Dedifferentiated amniotic fluid mesenchymal stem cell (primary cell): ENCODE data around the gene RAPGEF3.

Source experiments
- DNase-seq: peaks from one replicate; pipeline ENCODE4 v3.0.0-alpha.2; 2016; ENCODE audit errors: extremely low spot score

RAPGEF3 gene

GRCh38 chr12:47742253-47742825, 16.3 kb downstream of the RAPGEF3 start:
- DNase-seq, result no peak

- DNase-seq, result no peak
Measured at GRCh38 chr12:47741340-47741703, 17.4 kb downstream of the RAPGEF3 start.

GRCh38 chr12:47740606-47741339, 17.9 kb downstream of the RAPGEF3 start:
- no peak for DNase-seq

GRCh38 chr12:47739979-47740378, 18.7 kb downstream of the RAPGEF3 start:
- no peak for DNase-seq

GRCh38 chr12:47739297-47739696, 19.4 kb downstream of the RAPGEF3 start:
- DNase-seq, result no peak

- DNase-seq, result no peak
Measured at GRCh38 chr12:47737936-47738594, 20.6 kb downstream of the RAPGEF3 start.

- DNase-seq, result peak; percentile 51
Measured at GRCh38 chr12:47736877-47737676, 21.6 kb downstream of the RAPGEF3 start.

- no peak for DNase-seq
Measured at GRCh38 chr12:47736216-47736615, 22.5 kb downstream of the RAPGEF3 start.

GRCh38 chr12:47735649-47736048, 23.0 kb downstream of the RAPGEF3 start:
- no peak for DNase-seq

- no peak for DNase-seq
Measured at GRCh38 chr12:47734725-47735480, 23.8 kb downstream of the RAPGEF3 start.

- DNase-seq, result no peak
Measured at GRCh38 chr12:47733142-47733541, 25.5 kb downstream of the RAPGEF3 start.

GRCh38 chr12:47732504-47732903, 26.2 kb downstream of the RAPGEF3 start:
- no peak for DNase-seq

- no peak for DNase-seq
Measured at GRCh38 chr12:47731723-47732122, 27.0 kb downstream of the RAPGEF3 start.

GRCh38 chr12:47730341-47730744, 28.3 kb downstream of the RAPGEF3 start:
- no peak for DNase-seq

GRCh38 chr12:47729233-47729632, 29.4 kb downstream of the RAPGEF3 start:
- no peak for DNase-seq

- peak; percentile 78 for DNase-seq
Measured at GRCh38 chr12:47725893-47726292, 32.8 kb downstream of the RAPGEF3 start.

- no peak for DNase-seq
Measured at GRCh38 chr12:47725091-47725772, 33.4 kb downstream of the RAPGEF3 start, which contains the start of gene ENDOU. TSS of gene ENDOU (minus strand) at chr12:47725490. CDS start at chr12:47725413, 77 bp downstream.

GRCh38 chr12:47722941-47723631, 35.6 kb downstream of the RAPGEF3 start:
- DNase-seq, result no peak

- no peak for DNase-seq
Measured at GRCh38 chr12:47722136-47722834, 36.4 kb downstream of the RAPGEF3 start.
